ENCODE measurements around the gene SLC7A11.
"Not testable (repeated sequence)": the region's sequence is repeated elsewhere in the genome, so short reads cannot be mapped to it uniquely, and the experiment has no call there.

SLC7A11 gene

DNA sequence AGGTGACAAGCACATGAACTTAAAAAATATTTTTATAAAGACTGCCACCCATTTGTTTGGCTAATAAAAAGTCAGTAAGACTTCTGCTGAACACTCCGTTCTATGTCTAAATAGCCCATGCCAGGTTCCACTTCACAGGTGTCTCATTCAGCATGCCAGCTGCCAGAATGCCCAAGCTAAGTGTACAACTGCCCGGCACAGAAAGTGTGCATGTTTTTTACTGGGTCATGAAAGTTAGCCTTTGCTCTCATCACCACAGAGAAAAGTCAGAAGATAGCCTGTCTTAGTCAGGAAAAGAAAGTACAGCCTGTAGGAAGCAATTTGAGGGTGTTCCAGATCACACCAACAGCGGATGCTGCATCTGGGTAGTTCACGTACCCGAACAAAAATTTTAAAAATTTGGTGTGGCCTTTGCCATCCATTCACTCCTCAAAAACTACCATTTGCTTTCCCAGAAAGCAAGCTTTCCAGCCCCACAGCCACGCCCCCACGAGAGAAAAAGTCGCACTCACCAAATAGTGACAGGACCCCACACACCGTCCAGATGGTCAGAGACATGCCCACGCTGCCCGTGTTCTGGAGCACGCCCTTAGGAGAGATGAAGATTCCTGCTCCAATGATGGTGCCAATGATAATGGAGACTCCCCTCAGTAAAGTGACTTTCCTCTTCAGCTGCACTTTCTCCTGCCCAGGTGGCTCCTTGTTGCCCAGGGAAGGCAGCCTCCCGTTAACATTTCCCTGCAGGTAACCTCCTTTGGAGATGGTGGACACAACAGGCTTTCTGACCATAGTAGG is 671 bp downstream of the SLC7A11 start:
- no peak for ATAC-seq

DNA sequence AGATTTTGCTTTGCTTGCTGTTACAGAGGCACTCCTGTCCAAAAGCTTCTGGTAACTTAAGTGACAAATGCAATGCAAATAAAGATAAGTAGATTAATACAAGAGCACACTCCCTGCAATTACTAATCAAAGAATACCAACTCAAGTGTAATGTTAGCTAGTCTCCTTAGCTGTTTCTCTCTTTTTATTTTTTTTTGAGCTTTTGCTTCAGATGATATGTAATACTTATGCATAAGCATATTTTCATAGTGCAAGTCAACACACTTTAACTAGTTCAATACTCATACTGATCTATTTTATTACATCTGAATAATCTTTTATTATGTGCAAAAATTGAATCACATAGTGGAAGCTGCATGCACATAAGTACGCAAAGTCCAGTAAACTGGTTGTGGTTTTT is 2.7 kb downstream of the SLC7A11 start:
- ATAC-seq, result no peak

DNA sequence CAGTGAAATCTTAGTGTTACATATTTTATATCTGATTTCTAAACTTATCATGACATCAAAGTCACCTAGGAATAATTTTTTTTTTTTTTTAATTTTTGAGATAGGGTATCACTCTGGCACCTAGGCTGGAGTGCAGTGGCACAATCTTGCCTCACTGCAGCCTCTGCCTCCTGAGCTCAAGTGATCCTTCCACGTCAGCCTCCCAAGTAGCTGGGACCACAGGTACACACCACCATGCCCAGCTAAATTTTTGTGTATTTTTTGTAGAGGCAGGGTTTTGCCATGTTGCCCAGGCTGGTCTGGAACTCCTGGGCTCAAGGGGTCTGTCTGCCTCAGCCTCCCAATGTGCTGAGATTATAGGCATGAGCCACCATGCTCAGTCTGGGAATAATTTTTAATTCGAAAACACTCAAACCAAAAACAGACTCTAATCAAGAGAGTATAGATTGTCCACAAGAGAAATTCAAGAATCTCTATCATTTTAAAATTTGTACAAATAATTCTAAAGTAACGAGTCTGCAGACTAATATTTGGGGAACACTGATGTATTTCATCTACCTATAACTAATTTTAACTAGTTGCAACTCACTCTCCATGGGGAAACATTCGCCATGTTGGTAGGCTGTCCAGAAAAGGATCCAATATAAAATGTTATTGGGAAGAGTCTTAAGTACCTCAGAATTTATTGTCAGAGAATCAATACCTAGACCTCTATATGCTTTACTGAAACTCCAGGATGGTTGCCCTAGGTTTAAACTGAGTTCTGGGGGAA is 3.4 kb downstream of the SLC7A11 start:
- no peak for ATAC-seq

DNA sequence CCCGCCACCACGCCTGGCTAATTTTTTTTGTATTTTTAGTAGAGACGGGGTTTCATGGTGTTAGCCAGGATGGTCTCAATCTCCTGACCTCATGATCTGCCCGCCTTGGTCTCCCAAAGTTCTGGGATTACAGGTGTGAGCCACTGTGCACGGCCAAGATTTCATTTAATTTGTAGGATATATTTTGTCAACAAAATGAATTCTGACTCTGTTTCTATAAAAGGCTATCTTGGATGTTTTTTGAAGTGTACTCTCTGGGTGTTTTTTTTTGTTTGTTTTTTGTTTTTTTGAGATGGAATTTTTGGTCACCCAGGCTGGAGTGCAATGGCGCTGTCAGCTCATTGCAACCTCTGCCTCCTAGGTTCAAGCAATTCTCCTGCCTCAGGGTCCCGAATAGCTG is 5.0 kb downstream of the SLC7A11 start:
- not testable (repeated sequence) for ATAC-seq

- ATAC-seq, result no peak
Observed at GRCh38 chr4:138236037-138236436, 6.1 kb downstream of the SLC7A11 start.

DNA sequence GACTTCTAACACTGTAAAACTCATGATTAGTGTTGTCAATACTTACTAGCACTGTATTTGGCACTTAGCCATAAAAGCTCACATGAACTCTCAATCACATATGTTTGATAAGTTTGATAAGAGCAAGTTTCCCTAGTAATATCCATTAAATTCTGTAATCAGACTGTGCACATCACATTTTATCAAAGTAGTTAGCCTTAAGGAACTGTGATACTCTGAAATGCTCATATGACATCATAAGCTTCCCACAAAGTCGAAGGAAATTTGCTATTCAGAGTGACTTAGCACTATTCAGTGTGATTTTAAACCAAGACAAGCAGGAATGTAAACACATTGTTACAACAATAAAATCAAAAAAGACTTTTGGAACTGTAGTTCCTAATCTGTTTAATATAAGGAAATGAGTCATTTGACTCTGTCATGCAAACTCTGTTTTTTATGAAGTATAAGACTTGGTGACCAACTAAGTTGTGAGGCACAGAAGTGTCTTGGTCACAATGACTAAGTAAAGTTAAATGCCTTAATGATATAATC is 6.7 kb downstream of the SLC7A11 start:
- ATAC-seq, result peak; percentile 73 to 79

DNA sequence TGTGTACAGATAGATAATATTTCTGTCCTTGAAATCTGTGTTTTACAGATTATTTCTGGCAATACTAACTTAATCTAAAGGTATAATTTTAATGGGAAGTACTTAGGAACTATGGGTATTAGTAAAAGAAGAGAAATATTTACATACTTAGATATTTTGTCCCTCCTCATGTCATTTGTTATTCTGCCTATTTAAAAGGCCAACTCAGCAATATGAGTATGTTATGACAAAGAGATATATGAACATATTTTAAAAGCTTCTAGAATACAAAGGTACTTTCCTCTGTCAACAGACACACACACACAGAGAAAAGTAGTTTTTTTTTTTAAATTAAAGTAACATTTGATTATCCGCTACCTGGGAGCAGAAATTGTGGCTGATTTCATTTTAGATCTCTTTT is 7.9 kb downstream of the SLC7A11 start:
- ATAC-seq, result no peak

- ATAC-seq, result no peak
Observed at GRCh38 chr4:138233313-138234034, 8.7 kb downstream of the SLC7A11 start.

DNA sequence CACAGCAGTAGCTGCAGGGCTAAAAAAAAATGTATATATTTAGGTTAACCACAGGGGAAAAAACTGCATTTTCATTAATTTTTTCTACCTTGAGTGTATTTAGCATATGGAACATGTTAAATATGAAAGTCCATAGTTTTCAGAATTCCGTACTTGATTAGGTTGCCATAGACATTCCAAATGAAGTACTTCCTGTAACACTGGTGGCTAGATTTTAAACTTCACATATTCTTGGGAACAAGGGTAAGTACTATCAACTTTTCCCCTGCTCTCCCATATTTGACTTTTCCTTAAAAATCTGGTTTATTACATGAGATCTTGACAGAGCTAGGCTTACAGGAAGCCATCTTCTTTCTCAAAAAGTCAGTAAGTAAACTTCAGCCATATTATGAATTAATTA is 9.8 kb downstream of the SLC7A11 start:
- ATAC-seq, result no peak

GRCh38 chr4:138230048-138230447 is 12.1 kb downstream of the SLC7A11 start:
- no peak for ATAC-seq

DNA sequence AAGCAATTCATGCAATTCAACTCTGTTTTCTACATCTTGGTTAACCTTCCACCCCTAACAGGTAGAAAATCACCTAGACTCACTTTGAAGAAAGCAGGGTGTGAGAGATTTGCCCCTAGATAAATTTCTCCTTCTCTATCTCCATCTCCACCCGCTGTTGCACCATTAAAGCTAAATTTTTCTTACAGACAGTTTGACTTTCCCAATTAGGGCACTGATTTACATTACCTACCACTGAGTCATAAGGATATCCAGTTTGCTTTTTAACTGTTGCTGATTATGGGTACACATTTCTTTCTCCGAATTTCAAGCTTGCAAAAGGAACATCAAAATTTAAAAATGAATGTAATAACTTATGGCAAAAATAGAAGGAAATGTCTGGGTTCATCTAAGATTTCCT is 13.0 kb downstream of the SLC7A11 start:
- no peak for ATAC-seq

DNA sequence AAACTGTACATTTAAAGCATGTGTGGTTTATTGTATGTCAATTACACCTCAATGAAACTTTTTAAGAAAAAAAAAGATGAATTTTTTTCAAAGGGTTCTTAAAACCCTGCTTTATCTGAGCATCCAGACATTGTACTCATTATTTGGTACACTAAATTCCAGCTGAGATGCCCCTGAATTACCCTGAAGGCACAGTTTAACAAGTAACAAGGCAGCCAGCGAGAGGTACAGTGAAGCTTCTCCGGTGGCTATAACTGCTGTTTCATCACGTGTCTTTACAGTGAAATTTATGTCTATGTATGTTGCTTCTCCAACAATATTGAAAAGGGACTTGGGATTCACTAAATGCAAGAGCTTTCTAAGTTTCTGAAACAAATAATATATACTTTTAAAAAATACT is 15.8 kb downstream of the SLC7A11 start:
- no peak for ATAC-seq

- ATAC-seq, result no peak
Observed at GRCh38 chr4:138225477-138225876, 16.7 kb downstream of the SLC7A11 start.

DNA sequence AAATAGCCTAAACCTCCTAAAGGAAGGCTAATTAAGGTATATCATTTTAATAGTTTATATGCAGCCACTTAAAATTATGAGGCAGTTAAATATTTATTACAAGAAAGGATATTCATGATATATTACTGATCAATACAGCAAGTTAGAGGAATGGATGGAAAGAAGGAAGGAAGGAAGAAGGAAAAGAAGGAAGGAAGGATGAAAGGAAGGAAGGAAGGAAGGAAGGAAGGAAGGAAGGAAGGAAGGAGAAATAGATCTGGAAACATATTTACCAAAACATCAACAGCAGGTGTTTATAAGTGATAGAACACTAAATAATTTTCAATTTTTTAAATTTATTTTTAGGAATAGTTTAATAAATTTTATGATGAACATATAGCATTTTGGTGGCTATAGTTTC is 17.5 kb downstream of the SLC7A11 start:
- ATAC-seq, result no peak

DNA sequence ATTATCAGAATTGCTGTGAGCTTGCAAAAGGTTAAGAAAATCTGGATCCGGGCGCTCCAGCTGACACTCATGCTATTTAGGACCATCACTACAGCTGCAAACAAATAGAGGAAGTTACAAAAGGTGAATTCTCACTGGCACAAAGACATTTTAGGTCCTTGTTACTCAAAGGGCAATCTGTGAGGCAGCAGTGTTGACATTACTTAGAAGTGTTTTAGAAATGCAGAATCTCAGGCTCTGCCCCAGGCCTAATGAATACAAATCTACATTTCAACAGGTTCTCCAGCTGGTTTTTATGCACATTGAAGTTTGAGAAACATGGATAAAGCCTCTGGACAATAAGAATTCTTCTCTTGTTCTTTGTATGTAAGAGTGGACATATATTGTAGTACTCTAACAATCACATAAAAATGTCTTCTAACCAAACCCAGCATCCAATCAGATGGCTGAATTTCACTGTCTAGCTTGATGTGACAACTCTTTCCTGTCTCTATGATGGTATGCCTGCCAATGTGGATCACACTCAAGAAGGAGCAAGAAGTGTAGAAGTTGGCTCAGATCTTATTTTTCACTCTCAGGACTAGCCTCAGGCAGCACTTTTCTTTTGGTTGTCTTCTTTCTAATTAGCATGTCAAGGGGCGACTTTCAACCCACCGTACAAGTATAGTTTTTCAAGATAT is 18.8 kb downstream of the SLC7A11 start:
- no peak for ATAC-seq

GRCh38 chr4:138222046-138222445 is 20.1 kb downstream of the SLC7A11 start:
- ATAC-seq, result no peak

DNA sequence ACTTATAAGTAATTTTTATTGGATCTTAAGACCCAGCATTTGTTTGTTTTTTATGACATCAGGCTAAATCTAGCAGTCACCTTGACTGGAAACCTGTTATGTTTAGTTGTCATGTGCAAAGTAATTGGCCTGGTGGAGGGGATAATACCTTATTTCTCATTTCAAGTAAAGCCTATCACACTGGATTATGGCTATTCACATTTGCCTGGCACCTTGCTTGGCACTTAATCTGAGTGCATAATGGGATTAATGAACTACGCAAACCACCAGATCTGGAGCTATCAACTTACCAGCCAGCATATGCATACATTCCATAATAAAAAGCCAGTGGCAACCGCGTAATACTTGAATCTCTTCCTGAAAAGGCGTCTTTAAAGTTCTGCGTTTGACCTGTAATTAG is 23.2 kb downstream of the SLC7A11 start:
- ATAC-seq, result no peak

DNA sequence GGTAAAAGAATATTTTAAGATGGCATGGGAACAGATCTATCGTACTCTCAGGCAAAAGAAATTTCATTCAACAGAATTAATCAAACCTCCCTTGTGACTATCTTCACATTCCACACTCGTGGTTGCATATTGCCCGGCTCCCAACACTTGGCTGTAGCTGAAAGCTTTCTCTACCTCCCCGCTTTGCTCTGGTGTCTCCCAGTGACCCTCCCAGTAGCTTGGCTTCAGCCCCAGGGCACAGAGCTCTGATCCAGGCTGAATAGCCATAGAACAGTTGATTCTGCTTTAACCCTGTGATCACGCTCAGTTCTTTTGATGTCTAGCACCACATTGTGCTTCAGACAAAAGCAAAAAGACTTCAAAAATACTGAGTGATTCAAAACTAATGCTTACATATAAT is 24.6 kb downstream of the SLC7A11 start:
- ATAC-seq, result no peak

- no peak for ATAC-seq
Observed at GRCh38 chr4:138216272-138216867, 25.8 kb downstream of the SLC7A11 start.

DNA sequence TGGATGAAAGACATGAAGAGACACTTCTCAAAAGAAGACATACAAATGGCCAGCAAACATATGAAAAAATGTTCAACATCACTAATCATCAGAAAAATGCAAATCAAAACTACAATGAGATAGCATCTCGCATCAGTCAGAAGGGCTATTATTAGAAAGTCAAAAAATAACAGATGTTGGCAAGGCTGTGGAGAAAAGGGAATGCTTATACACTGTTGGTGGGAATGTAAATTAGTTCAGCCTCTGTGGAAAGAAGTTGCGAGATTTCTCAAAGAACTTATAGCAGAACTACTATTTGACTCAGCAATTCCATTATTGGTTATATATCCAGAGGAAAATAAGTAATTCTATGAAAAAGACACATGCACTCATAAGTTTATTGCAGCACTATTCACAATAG is 31.6 kb downstream of the SLC7A11 start:
- not testable (repeated sequence) for ATAC-seq

- no peak for ATAC-seq
Observed at GRCh38 chr4:138209094-138209493, 33.1 kb downstream of the SLC7A11 start.

DNA sequence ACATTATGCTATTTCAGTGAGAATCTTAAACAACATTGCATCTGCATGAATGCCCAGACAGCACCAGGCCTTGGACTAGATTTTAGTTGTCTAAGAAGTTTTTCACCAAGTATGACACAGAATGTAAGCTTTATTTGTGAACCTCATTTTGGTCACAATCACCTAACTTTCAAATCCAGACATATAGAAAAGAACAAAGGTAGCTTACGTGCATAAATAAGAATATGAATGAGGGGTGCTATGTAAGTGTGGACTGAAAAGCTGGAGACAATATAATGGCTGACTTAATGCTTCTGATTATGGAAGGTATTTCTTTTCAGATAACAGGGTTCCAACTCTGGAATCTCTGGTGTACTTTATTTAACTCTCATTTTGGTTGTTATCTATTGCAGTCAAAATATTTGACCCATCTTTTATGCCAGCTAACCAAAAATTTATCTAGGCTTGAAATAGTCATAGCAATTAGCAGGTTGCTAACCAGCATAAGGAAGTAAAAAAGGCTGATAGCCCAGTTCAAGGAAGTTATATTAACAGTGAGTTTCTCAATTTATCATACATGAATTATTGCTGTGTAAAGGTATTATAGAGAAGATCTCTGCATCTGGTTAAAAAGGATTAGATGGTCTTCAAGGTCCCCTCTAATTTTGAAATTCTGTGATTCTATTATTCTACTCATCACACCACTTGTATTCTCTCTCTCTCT is 36.5 kb downstream of the SLC7A11 start:
- ATAC-seq, result no peak

Measured in activated CD4-positive, CD25-positive, alpha-beta regulatory T cell treated with anti-CD3 and anti-CD28 coated beads, Interleukin-2, amount 50 U/mL, for 24 hours (primary cell).